HG02885 (cell line): Measurements from ENCODE around the gene AP4S1.
A peak's percentile ranks its signal among the peaks of the same experiment; 100 is the strongest.
"Not testable (repeated sequence)": the region's sequence is repeated elsewhere in the genome, so short reads cannot be mapped to it uniquely, and the experiment has no call there.

Source experiments
- ATAC-seq: cut with Tn5 transposase; IDR thresholded peaks from one replicate; pipeline ENCODE4 v1.9.1; 2021; ENCODE audit warnings: mild to moderate bottlenecking; ENCODE audit not compliant: unreplicated experiment, poor library complexity

The AP4S1 gene

GRCh38 chr14:31080056-31080455 is 54.6 kb downstream of the AP4S1 start:
- no peak for ATAC-seq

- ATAC-seq, result no peak
Observed at GRCh38 chr14:31080484-31080883, 55.0 kb downstream of the AP4S1 start.

GRCh38 chr14:31083781-31084180 is 58.3 kb downstream of the AP4S1 start:
- no peak for ATAC-seq

- peak; percentile 92 for ATAC-seq
Observed at GRCh38 chr14:31084385-31084784, 58.9 kb downstream of the AP4S1 start.

- ATAC-seq, result no peak
Observed at GRCh38 chr14:31085027-31085426, 59.6 kb downstream of the AP4S1 start.

GRCh38 chr14:31086466-31086865 is 61.0 kb downstream of the AP4S1 start:
- ATAC-seq, result not testable (repeated sequence)

GRCh38 chr14:31090883-31091764 is 65.7 kb downstream of the AP4S1 start:
- ATAC-seq, result no peak

GRCh38 chr14:31092160-31092708 is 66.8 kb downstream of the AP4S1 start:
- no peak for ATAC-seq

GRCh38 chr14:31093884-31094839 is 68.7 kb downstream of the AP4S1 start:
- ATAC-seq, result not testable (repeated sequence)

- not testable (repeated sequence) for ATAC-seq
Observed at GRCh38 chr14:31095817-31096216, 70.4 kb downstream of the AP4S1 start.

- no peak for ATAC-seq
Observed at GRCh38 chr14:31096255-31096654, 70.8 kb downstream of the AP4S1 start.

GRCh38 chr14:31097081-31097480 is 71.6 kb downstream of the AP4S1 start:
- no peak for ATAC-seq

- no peak for ATAC-seq
Observed at GRCh38 chr14:31106768-31107167, 81.3 kb downstream of the AP4S1 start.

GRCh38 chr14:31109257-31109656 is 83.8 kb downstream of the AP4S1 start:
- no peak for ATAC-seq

GRCh38 chr14:31110872-31111271 is 85.4 kb downstream of the AP4S1 start:
- no peak for ATAC-seq

- ATAC-seq, result no peak
Observed at GRCh38 chr14:31113794-31114193, 88.3 kb downstream of the AP4S1 start.

- no peak for ATAC-seq
Observed at GRCh38 chr14:31118892-31119291, 93.4 kb downstream of the AP4S1 start.

- no peak for ATAC-seq
Observed at GRCh38 chr14:31122098-31122611, 96.7 kb downstream of the AP4S1 start.

- no peak for ATAC-seq
Observed at GRCh38 chr14:31122921-31123320, 97.5 kb downstream of the AP4S1 start.

GRCh38 chr14:31124197-31124596 is 98.7 kb downstream of the AP4S1 start:
- no peak for ATAC-seq
